Measurements from ENCODE around the gene CYP19A1.

The CYP19A1 gene

GRCh38 chr15:51335087-51335486 lies 3.3 kb downstream of the CYP19A1 start:
- TF ChIP-seq EP300 (IDR thresholded peaks at IDR 0.05; ENCODE audit: borderline replicate concordance): no peak
- no peak for TF ChIP-seq YY1 (IDR thresholded peaks at IDR 0.05; ENCODE audit: low read depth)
- TF ChIP-seq TEAD4 (IDR thresholded peaks at IDR 0.05): no peak
- TF ChIP-seq TAF1 (IDR thresholded peaks at IDR 0.05; ENCODE audit: low read depth): no peak
- TF ChIP-seq, protein P1, sequence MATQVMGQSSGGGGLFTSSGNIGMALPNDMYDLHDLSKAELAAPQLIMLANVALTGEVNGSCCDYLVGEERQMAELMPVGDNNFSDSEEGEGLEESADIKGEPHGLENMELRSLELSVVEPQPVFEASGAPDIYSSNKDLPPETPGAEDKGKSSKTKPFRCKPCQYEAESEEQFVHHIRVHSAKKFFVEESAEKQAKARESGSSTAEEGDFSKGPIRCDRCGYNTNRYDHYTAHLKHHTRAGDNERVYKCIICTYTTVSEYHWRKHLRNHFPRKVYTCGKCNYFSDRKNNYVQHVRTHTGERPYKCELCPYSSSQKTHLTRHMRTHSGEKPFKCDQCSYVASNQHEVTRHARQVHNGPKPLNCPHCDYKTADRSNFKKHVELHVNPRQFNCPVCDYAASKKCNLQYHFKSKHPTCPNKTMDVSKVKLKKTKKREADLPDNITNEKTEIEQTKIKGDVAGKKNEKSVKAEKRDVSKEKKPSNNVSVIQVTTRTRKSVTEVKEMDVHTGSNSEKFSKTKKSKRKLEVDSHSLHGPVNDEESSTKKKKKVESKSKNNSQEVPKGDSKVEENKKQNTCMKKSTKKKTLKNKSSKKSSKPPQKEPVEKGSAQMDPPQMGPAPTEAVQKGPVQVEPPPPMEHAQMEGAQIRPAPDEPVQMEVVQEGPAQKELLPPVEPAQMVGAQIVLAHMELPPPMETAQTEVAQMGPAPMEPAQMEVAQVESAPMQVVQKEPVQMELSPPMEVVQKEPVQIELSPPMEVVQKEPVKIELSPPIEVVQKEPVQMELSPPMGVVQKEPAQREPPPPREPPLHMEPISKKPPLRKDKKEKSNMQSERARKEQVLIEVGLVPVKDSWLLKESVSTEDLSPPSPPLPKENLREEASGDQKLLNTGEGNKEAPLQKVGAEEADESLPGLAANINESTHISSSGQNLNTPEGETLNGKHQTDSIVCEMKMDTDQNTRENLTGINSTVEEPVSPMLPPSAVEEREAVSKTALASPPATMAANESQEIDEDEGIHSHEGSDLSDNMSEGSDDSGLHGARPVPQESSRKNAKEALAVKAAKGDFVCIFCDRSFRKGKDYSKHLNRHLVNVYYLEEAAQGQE (IDR thresholded peaks at IDR 0.05; ENCODE audit: low read depth): no peak
- no peak for TF ChIP-seq TCF12 (IDR thresholded peaks at IDR 0.05; ENCODE audit: low read depth)
- TF ChIP-seq CEBPB (IDR thresholded peaks at IDR 0.05): no peak

GRCh38 chr15:51334011-51334451 lies 4.4 kb downstream of the CYP19A1 start:
- TF ChIP-seq ZBTB7A (IDR thresholded peaks at IDR 0.05; ENCODE audit: low read depth): no peak
- TF ChIP-seq EGR1 (IDR thresholded peaks at IDR 0.05): no peak
- TF ChIP-seq CEBPB (IDR thresholded peaks at IDR 0.05): no peak
- TF ChIP-seq RAD21 (IDR thresholded peaks at IDR 0.05; ENCODE audit: low read depth): no peak
- TF ChIP-seq NFIC (IDR thresholded peaks at IDR 0.05): no peak
- no peak for TF ChIP-seq EP300 (IDR thresholded peaks at IDR 0.05; ENCODE audit: borderline replicate concordance)
- no peak for TF ChIP-seq YY1 (IDR thresholded peaks at IDR 0.05; ENCODE audit: low read depth)

- no peak for TF ChIP-seq RAD21 (IDR thresholded peaks at IDR 0.05; ENCODE audit: low read depth)
- TF ChIP-seq TCF12 (IDR thresholded peaks at IDR 0.05; ENCODE audit: low read depth): no peak
- TF ChIP-seq CREB1 (IDR thresholded peaks at IDR 0.05; ENCODE audit: low read depth): no peak
- no peak for TF ChIP-seq ZBTB7A (IDR thresholded peaks at IDR 0.05; ENCODE audit: low read depth)
- TF ChIP-seq TAF1 (IDR thresholded peaks at IDR 0.05; ENCODE audit: low read depth): no peak
- TF ChIP-seq CEBPB (IDR thresholded peaks at IDR 0.05): no peak
- TF ChIP-seq EP300 (IDR thresholded peaks at IDR 0.05; ENCODE audit: borderline replicate concordance): no peak
- TF ChIP-seq EGR1 (IDR thresholded peaks at IDR 0.05): no peak
- no peak for TF ChIP-seq NFIC (IDR thresholded peaks at IDR 0.05)
- no peak for TF ChIP-seq MAX (IDR thresholded peaks at IDR 0.05)
- no peak for TF ChIP-seq TEAD4 (IDR thresholded peaks at IDR 0.05)
- TF ChIP-seq FOXM1 (IDR thresholded peaks at IDR 0.05; ENCODE audit: borderline replicate concordance, low read depth): no peak
- no peak for TF ChIP-seq YY1 (IDR thresholded peaks at IDR 0.05; ENCODE audit: low read depth)
- TF ChIP-seq, protein P2, sequence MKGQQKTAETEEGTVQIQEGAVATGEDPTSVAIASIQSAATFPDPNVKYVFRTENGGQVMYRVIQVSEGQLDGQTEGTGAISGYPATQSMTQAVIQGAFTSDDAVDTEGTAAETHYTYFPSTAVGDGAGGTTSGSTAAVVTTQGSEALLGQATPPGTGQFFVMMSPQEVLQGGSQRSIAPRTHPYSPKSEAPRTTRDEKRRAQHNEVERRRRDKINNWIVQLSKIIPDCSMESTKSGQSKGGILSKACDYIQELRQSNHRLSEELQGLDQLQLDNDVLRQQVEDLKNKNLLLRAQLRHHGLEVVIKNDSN (IDR thresholded peaks at IDR 0.05): no peak
- TF ChIP-seq, protein P1 (IDR thresholded peaks at IDR 0.05; ENCODE audit: low read depth): no peak
These were observed 4.8 kb downstream of the CYP19A1 start for GRCh38 chr15:51333571-51333970.

DNA sequence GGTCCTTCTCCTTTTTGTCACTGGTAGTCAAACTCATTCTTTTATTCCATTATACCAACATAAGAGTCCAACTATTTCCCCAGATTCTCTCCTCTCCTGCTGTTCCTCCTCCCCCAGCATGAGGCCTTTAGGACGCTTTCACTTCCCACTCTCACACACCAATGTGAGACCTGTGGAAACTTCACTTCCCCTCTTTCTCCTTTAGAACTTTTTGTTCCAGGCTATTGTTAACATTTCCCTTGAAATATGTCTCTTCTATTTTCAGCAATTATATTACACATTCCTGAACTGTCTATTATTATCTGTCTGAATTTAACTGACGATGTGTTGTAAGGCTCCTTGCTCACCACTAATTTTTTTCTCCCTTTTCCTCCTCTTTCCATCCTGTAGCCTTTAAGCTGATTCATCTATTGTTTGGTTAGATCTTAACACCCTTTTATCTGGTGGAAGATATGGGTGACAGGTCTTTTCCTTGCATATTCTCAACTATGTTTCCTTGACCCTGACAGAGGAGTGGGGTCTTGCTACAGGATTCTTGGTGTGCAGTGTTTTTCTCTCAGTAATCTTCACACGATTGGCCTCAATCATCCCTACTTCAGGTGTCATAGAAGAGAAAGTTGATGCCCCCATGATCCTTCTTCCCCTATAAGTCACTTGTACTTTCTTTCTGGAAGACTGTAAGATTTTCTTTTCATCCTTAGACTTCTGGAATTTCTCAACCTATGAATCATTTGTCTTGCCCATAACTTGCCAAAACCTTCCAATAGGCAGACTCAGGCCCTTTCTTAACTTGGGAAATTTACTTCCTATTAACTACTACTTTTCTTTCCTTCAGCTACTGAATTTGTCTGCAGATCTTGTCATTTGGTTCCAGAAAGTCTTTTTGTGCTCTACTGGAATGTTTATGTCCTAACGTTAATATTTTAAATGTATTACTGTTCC lies 5.9 kb downstream of the CYP19A1 start:
- TF ChIP-seq YY1 (IDR thresholded peaks at IDR 0.05; ENCODE audit: low read depth) (no peak), RAD21 (IDR thresholded peaks at IDR 0.05; ENCODE audit: low read depth) (no peak), ZBTB7A (IDR thresholded peaks at IDR 0.05; ENCODE audit: low read depth) (no peak), EP300 (IDR thresholded peaks at IDR 0.05; ENCODE audit: borderline replicate concordance) (no peak), EGR1 (IDR thresholded peaks at IDR 0.05) (no peak), TEAD4 (IDR thresholded peaks at IDR 0.05) (no peak), TCF12 (IDR thresholded peaks at IDR 0.05; ENCODE audit: low read depth) (no peak), CEBPB (IDR thresholded peaks at IDR 0.05) (no peak), NFIC (IDR thresholded peaks at IDR 0.05) (no peak), TAF1 (IDR thresholded peaks at IDR 0.05; ENCODE audit: low read depth) (no peak), CREB1 (IDR thresholded peaks at IDR 0.05; ENCODE audit: low read depth) (no peak), MAX (IDR thresholded peaks at IDR 0.05) (no peak), FOXM1 (IDR thresholded peaks at IDR 0.05; ENCODE audit: borderline replicate concordance, low read depth) (no peak)
- TF ChIP-seq, protein P1 (IDR thresholded peaks at IDR 0.05; ENCODE audit: low read depth): no peak
- TF ChIP-seq, protein P2 (IDR thresholded peaks at IDR 0.05): no peak
